Measurements from ENCODE around the gene RPL11. TPM values are rescaled to one million over a fixed set of nuclear protein-coding genes. Genes with fewer than 3 reads are reported as not detected.

The RPL11 gene
- 1,180 and 1,206 TPM in 2 replicates for total RNA-seq (2021)
- Bru-seq, nascent RNA = percentile 100 among the genes with signal in this experiment
- BruChase-seq, experiment 1, labeled RNA remaining after a 2-hour chase = percentile 99 among the genes with signal in this experiment
- BruChase-seq, experiment 2, labeled RNA remaining after a 6-hour chase = percentile 99 among the genes with signal in this experiment
- long read RNA-seq, transcript RPL11-201 (6 exons, 660 nt) = minor isoform, 46 of 432 reads
- long read RNA-seq, transcript RPL11-206 (6 exons, 1,017 nt) = major isoform, 321 of 432 reads
- long read RNA-seq, transcript RPL11-203 (5 exons, 879 nt) = minor isoform, 28 of 432 reads
- long read RNA-seq, partial matches to known transcripts = 26 of 432 reads
- long read RNA-seq, other reads (novel, unspliced or antisense) = 7 of 432 reads

GRCh38 chr1:23691499-23692307, at the start of gene RPL11:
TSS of gene RPL11 (plus strand) at chr1:23691806. CDS start at chr1:23691824, 18 bp downstream.
- Histone ChIP-seq H3K27me3 (replicated peaks; ENCODE audit: insufficient read depth, low read depth, low read length, poor library complexity) (no peaks in the 10 kb centered on the region), H3K27ac (ENCODE audit: low read depth, low read length, poor library complexity, severe bottlenecking) (peak within 1 kb of the TSS; percentile 93), H3K9me3 (ENCODE audit: low read depth, low read length, poor library complexity, severe bottlenecking) (no peaks in the 10 kb centered on the region), H3K4me1 (ENCODE audit: insufficient read depth, low read length, poor library complexity, severe bottlenecking) (peaks cover 30% of the 10 kb centered on the region), H3K36me3 (ENCODE audit: insufficient read depth, low read length, poor library complexity, severe bottlenecking) (peaks cover 43% of the 10 kb centered on the region), H3K4me3 (ENCODE audit: low read depth, low read length, poor library complexity, severe bottlenecking) (peak within 1 kb of the TSS; percentile 92)
- ChIA-PET CTCF (interaction anchor here (0.5 to 1.0 kb wide), 5 partner anchors 12 to 834 kb away, joined by 3 read pairs; no protein-coding TSS in a partner anchor), POLR2A (ENCODE audit: low non-redundant PET) (interaction anchor here (0.6 to 1.0 kb wide), 4 partner anchors 138 to 603 kb away, joined by 3 to 14 read pairs (median 3); partner anchors contain the start of gene HNRNPR)
- BruUV-seq (replicated peaks) = no TSS peak
- DNase-seq (ENCODE audit: low spot score) = peak; percentile 98
- intact Hi-C loops (cut with micrococcal nuclease; ENCODE audit: unreplicated experiment) = no loop called here
- TF ChIP-seq EZH2 (IDR thresholded peaks at IDR 0.05; ENCODE audit: borderline replicate concordance, low read depth, low read length, poor library complexity, severe bottlenecking) (no peak), CTCF (conservative IDR thresholded peaks at IDR 0.05; ENCODE audit: low read depth, low read length) (peak; percentile 79)

GRCh38 chr1:23643736-23644554, 47.7 kb upstream of the RPL11 start:
- DNase-seq (ENCODE audit: low spot score) = no peak
- BruUV-seq (replicated peaks) = no TSS peak
- intact Hi-C loops (cut with micrococcal nuclease; ENCODE audit: unreplicated experiment) = no loop called here
- ChIA-PET POLR2A (ENCODE audit: low non-redundant PET) (no interaction called here), CTCF (interaction anchor here (0.5 to 0.8 kb wide), 2 partner anchors 14 to 134 kb away, joined by 4 read pairs; partner anchors contain the start of gene PITHD1)
- no peaks in the 10 kb centered on the region for H3K36me3 ChIP-seq (ENCODE audit: insufficient read depth, low read length, poor library complexity, severe bottlenecking)
- no peak for TF ChIP-seq CTCF (conservative IDR thresholded peaks at IDR 0.05; ENCODE audit: low read depth, low read length)
- TF ChIP-seq EZH2 (IDR thresholded peaks at IDR 0.05; ENCODE audit: borderline replicate concordance, low read depth, low read length, poor library complexity, severe bottlenecking) = no peak
- H3K4me1 ChIP-seq (ENCODE audit: insufficient read depth, low read length, poor library complexity, severe bottlenecking) = peaks cover 6% of the 10 kb centered on the region
- no peak overlapping the region for H3K27ac ChIP-seq (ENCODE audit: low read depth, low read length, poor library complexity, severe bottlenecking)
- H3K9me3 ChIP-seq (ENCODE audit: low read depth, low read length, poor library complexity, severe bottlenecking) = no peaks in the 10 kb centered on the region
- no peak overlapping the region for H3K4me3 ChIP-seq (ENCODE audit: low read depth, low read length, poor library complexity, severe bottlenecking)
- H3K27me3 ChIP-seq (replicated peaks; ENCODE audit: insufficient read depth, low read depth, low read length, poor library complexity) = no peaks in the 10 kb centered on the region

GRCh38 chr1:23644555-23644866, 47.1 kb upstream of the RPL11 start:
- Histone ChIP-seq H3K36me3 (ENCODE audit: insufficient read depth, low read length, poor library complexity, severe bottlenecking) (no peaks in the 10 kb centered on the region), H3K4me1 (ENCODE audit: insufficient read depth, low read length, poor library complexity, severe bottlenecking) (peaks cover under 1% of the 10 kb centered on the region), H3K27me3 (replicated peaks; ENCODE audit: insufficient read depth, low read depth, low read length, poor library complexity) (no peaks in the 10 kb centered on the region), H3K4me3 (ENCODE audit: low read depth, low read length, poor library complexity, severe bottlenecking) (no peak overlapping the region), H3K27ac (ENCODE audit: low read depth, low read length, poor library complexity, severe bottlenecking) (no peak overlapping the region), H3K9me3 (ENCODE audit: low read depth, low read length, poor library complexity, severe bottlenecking) (no peaks in the 10 kb centered on the region)
- DNase-seq (ENCODE audit: low spot score) = no peak
- no TSS peak for BruUV-seq (replicated peaks)
- ChIA-PET POLR2A (ENCODE audit: low non-redundant PET) (no interaction called here), CTCF (no interaction called here)
- TF ChIP-seq CTCF (conservative IDR thresholded peaks at IDR 0.05; ENCODE audit: low read depth, low read length) (no peak), EZH2 (IDR thresholded peaks at IDR 0.05; ENCODE audit: borderline replicate concordance, low read depth, low read length, poor library complexity, severe bottlenecking) (no peak)
- intact Hi-C loops (cut with micrococcal nuclease; ENCODE audit: unreplicated experiment) = no loop called here
